HG03025 (cell line): ENCODE results near the gene PCSK6.
A peak's percentile ranks its signal among the peaks of the same experiment; 100 is the strongest.
"Not testable (repeated sequence)": the region's sequence is repeated elsewhere in the genome, so short reads cannot be mapped to it uniquely, and the experiment has no call there.

Source experiments
- ATAC-seq: cut with Tn5 transposase; IDR thresholded peaks from one replicate; pipeline ENCODE4 v1.9.1; 2021; ENCODE audit warnings: mild to moderate bottlenecking, moderate library complexity; ENCODE audit not compliant: unreplicated experiment, low FRiP score

The PCSK6 gene

DNA sequence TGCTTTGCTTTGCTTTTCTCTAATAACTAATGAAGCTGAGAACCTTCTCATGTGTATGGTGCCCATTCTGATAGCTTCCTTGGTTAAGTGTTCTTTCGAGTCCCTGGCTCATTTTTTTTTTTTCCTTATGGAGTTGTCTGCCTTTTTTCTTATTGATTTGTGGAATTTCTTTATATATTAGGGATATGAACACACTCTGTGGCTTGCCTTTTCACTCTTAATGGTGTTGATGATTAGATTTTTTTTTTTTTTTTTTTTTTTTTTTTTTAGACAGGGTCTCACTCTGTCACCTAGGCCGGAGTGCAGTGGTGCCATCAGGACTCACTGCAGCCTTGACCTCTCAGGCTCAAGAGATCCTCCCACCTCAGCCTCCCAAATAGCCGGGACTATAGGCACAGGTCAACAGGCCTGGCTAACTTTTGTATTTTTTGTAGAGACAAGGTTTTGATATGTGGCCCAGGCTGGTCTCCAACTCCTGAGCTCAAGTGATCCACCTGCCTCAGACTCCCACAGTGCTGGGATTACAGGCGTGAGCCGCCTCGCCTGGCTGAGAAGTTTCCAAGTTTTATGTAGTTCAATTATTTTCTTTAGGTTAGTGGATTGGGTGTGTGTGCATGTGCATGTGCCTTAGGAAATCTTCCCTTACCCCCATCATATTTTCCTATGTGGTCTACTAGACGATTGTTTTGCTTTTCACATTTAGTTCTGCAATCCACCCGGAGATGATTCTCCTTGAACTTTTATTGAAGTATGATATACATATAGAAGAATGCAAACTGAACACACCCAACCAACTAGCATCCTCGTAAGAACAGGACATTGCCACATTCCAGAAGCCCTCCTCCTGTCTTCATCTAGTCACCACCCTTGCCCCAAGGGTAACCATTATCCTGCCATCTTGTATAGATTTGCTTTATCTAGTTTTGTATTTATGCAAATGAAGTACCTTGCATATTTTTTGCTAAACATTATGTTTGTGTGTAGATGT lies 192.8 kb downstream of the PCSK6 start:
- ATAC-seq, result no peak

DNA sequence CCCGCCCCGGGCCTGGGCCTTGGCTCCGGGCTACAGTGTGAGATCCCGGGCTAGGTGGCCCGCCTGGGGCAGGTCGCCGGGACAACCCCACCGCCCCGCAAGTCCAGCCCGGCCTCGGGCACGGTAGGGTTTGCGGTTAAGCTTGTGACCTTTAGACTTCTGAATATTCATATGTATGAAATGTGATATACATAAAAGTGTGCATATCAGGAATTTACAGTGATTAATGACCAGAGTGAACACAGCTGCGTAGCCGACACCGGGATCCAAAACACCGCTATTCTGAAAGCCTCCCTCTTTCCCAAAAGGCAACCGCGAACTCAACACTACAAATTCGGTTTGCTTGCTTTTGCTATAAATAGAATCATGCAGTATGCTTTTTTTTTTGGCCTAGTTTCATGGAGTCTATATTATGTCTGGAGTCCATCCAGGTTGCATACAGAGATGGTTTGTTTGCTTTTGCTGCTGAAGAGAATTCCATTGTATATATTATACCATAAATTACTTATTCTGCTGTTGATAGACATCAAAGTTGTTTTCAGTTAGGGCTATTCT lies 193.8 kb downstream of the PCSK6 start:
- no peak for ATAC-seq

DNA sequence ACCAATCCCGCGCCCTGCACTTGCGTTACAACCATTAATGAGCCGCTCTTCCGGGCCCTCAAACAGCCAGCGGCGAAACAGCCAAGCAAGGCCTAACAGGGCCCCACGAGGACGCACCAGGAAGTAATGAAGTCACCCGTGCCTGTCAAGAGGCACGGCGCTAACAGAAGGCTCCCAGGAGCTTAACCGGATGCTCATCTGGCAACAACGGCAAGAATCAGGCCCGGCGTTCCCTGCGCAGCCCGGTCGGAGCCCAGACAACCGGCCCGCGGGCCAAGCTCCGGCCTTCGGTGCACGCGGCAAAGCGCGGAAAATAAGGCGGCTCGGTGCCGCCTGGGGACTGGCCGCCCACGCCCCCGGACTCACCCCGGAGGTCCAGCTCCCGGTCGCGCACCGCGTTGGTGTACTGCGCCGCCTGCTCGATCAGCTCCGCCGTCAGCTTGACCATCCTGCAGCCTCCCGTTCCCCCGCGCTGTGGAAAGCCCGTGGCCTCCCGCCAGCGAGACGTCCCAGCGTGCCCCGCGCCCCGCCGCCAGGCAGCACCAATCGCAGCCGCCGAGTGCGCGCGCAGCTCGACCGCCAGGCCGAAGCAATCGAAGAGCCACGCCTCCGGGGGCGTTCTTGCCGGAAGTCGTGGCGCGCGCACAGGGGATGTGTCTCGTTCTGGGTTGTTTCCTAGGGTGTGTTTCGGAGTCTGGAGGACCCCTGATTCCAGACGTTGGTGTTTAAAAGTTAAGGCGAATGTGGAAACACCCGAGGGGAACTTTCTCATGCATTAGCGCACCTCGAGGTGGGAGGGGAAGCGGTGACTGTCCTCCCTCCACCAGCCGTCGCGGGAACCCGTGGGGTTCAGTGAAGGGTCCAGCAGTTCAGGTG lies 194.5 kb downstream of the PCSK6 start, which contains the start of gene SNRPA1:
SNRPA1 (minus strand) TSS at position 518 of the 876 bp plus-strand sequence; CDS start at position 448, 70 bp downstream.
- peak; percentile 80 for ATAC-seq

DNA sequence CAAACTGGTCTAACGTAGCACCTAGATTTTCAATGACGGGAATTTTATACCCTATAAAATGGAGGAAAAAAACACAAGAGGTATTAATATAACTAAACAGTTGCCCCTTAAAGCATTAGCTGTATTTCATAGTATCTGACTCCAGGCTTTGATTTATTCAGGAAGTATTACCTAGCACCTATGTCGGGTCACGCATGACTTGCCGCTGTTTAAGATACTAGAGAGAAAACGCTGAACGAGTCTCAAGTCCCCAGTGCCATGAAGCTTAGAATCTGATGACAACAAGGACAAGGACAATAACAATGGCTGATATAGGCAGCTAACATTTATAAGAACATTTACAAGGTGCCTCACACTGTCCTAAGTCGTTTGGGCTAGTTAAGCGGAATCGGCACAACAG lies 196.4 kb downstream of the PCSK6 start:
- no peak for ATAC-seq

DNA sequence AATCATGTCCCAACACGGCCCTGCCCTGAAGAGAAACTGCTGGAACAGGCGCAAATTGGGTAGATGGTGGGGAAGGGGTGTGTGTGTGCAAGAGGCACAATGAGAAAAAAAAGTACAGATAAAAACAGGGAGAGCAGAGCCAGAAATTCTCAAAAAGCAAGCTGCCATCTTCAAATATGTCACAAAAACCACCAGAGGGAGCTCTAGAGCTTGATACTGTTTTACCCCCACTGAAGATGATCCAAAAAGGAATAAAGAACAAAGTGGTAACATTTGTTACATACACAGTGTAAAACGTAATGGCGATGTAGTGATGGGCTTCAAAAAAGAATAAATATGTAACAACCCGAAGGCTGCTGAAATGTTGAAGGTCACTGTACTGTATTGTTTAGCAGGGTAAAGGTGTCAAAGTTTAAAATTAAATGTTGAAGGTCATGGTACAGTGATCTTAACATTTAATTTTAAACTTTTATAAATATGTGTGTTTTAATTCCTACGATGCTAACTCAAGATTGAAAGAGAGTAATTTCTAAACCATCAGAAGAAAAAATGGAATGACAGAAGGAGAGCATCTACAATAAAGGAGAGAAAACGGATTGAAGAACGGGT lies 200.5 kb downstream of the PCSK6 start:
- no peak for ATAC-seq

DNA sequence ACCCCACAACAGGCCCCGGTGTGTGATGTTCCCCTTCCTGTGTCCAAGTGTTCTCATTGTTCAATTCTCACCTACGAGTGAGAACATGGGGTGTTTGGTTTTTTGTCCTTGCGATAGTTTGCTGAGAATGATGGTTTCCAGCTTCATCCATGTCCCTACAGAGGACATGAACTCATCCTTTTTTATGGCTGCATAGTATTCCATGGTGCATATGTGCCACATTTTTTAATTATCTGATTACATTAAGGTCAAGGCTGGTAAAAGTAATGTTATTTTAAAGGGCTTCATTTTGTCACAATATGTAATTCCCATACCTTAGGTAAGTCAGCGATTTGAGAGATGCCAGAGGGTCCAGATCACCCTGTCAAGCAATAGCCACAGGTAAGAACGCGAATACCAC lies 202.2 kb downstream of the PCSK6 start:
- ATAC-seq, result not testable (repeated sequence)

DNA sequence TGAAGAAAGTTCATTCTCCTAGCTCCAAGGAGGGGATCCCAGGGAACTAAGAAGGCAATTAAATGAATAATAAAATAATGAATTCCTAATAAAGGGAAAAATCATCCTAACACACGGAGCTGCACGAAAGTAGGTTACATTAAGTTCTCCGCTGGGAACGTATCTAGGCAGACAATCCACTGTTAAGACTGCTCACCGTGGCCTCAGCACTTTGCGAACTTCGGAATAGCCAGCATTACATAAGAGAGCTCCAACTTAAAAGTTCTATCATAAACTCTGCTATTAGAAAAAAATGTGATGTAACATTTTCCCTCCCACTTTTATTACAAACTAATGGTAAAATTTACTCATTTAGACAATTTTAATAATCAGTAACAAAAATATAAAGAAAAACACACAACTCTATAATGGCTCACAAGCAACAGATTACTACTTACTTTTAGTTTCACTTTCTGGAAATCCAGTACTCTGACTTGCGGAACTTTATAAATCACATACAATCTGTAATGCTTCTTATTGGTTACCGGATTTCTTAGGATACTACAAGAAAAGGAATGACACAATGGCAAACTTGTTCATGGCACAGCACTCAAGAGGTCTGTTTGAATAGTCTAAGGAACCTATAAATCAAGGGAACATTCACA lies 202.9 kb downstream of the PCSK6 start:
- no peak for ATAC-seq

DNA sequence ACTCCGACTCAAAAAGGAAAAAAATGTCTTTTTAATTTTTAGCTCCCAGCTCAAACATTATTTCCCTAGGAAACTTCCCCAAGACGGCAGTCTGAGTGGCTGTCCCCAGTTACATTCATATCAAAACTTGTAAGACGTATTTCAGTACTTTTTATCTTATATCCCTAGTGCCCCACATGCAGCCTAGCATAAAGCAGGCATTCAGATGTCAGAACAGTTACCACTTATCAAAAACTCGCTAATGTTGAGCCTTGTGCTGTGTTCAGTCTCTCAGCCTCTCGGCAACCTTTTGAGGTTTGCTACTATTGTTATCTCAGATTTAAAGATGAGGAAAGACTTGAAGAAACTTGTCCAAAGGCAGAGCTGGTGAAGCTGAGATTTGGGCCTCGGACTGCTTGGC lies 205.6 kb downstream of the PCSK6 start:
- no peak for ATAC-seq

DNA sequence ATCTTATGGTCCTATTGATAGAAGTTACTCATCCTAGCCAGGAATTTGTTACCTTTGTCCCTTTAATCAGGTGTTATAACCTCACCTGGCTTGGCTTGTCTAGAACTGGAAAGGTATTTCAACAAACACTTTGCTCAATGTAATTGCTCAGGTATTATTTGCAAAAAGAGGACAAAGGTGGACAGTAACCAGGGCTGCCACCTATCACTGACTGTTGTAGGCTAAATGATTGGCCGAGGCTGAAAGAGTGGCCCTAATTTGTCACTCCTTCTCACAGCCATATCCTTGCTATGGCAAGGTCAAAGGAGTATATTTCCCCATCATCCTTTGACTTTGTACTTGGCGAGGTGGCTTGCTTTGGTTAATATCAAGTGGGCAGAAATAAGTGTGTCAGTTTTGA lies 209.5 kb downstream of the PCSK6 start:
- ATAC-seq, result no peak

DNA sequence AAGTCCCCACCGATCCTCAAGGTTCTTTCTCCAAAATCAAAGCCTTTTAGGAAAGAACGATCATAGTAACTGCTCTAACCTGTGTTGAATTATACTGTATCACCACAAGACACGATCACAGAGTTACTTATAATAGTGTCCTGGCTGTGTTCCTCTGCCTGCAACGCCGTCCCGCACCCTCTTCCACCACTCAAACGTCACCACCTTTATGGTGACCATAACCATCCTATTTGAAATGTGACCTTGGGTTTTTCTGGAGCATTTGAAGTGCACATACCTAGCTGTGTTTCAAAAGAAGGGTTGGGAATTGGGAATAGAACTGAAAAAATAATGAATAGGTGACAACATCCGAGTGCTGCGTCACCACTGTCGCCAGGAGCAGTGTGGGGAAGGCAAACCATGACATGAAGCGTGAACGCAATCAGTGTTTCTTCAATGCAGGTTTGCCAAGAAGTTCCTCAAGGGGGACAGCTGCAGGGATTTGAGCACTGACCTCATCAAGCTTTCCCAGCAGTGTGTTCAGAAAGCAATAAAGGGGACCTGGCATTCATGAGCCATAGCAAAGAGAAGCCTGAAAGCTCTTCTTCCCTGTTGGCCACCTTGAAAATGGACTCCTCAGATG lies 211.5 kb downstream of the PCSK6 start:
- no peak for ATAC-seq

DNA sequence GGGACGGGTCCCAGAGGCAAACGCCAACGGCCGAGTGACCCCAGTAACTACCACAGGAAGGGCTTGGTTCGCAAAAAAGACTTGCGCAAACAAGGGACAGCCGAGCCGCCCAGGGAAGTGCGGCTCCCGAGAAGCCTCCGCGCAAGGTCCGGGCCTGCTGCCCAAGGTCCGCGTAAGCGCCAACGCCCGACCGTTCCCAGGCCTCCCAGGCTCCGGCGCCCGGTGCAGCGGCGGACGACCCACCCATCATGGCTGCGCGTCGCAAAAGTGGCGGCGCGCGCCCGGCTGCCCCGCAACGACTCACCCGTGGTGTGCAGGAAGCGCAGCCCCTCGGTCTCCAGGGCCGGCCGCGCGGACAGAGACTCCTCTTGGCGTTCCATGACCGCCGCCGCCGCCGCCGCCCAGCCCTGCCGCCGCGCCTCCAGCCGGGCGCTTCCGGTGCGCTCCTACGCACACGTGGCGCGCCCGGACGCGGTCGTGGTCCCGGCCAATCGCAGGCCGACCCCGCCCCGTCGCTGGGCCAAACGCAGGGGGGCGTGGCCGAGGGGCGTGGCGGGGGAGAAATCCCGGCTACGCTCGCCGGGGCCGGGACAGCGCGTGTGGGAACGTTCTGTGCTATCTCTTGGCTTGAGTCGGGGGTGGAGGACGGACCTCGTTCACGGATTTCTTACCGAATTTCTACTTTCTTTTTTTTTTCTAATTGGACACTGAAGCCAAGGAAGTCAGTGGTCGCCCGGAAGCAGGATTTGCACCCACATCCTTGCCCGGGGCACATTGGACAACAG lies 212.3 kb downstream of the PCSK6 start, which contains the start of gene SELENOS:
SELENOS (minus strand) TSS at position 448 of the 785 bp plus-strand sequence; CDS start at position 380, 68 bp downstream.
- ATAC-seq, result peak; percentile 80

DNA sequence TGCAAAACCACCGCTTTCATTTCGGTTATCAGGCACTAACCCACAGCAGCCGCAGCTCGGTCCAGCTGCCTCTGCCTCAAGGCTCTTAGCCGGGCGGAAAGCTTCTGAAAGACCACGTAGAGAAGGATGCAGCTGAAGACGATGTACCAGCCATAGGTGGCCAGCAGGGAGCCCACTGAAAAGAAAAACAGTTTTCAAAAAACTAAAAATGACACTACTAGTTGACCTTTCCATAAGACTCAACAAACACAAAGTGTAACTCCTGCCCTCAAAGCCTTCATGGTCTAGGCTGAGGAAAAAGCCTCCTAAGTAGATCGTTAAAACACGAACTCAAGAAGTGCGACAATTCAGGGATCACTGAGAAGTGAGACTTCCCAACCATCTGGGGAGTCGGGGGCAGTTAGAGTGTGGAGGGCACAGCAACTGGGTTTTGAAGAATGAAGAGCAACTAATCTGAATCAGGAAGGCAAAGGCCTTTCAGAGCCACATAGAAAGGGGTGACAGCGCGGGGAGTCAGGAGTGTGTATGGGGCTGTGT lies 212.9 kb downstream of the PCSK6 start:
- peak; percentile 4 for ATAC-seq

DNA sequence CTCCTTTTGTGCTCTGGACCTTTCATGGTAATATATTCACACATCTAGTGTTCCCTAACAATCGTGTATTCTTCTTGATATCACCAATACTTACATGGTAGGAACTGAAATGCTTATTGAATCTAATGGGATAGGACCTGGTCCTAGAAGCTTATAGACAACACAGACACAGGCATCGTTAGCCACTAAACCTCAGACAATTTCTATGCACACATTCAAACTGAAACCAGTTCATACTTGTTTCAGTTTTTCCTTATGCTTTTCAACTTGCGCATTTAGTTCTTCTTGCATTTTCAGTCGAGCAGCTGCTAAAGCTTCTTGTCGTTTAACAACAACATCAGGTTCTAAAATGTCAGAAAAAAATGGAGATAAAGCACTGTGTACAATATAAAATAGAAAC lies 214.5 kb downstream of the PCSK6 start:
- ATAC-seq, result peak; percentile 30

DNA sequence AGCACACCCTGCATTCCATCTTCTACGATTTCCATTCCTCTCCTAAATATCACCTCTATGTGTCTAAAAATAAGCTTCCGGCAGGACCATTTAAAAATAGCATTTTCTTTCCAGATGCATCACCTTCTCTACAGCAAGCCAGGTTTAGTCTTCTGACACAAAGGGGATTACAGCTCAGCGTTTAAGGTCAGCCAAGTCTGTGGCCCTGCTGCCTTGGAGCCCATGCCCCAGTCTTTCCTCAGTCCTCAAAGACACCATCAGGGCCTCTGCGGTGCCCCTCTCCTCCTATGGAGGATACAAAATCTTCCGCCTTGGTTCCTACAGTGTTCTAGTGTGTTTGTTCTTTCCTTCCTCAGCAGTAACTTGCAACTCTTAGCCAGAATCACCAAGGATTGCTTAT lies 216.0 kb downstream of the PCSK6 start:
- ATAC-seq, result no peak

DNA sequence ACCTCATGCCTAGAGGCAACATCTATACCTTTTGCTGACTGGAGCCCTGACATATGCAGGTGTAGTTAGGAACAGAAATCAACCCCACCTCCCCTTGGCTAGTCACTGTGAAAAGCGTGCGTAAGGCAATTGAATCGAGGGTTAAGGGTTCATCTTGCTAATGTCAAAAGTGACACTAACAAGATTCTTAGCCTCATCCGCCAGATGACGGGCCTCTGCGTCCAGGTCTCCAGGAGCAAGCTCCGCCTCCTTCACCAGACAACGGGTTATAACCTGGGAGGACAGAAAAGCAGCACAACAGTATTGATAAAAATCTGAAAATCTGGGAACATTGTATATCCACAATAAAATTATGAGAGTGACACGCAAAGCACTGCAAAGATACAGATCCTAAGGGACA lies 216.9 kb downstream of the PCSK6 start:
- no peak for ATAC-seq

DNA sequence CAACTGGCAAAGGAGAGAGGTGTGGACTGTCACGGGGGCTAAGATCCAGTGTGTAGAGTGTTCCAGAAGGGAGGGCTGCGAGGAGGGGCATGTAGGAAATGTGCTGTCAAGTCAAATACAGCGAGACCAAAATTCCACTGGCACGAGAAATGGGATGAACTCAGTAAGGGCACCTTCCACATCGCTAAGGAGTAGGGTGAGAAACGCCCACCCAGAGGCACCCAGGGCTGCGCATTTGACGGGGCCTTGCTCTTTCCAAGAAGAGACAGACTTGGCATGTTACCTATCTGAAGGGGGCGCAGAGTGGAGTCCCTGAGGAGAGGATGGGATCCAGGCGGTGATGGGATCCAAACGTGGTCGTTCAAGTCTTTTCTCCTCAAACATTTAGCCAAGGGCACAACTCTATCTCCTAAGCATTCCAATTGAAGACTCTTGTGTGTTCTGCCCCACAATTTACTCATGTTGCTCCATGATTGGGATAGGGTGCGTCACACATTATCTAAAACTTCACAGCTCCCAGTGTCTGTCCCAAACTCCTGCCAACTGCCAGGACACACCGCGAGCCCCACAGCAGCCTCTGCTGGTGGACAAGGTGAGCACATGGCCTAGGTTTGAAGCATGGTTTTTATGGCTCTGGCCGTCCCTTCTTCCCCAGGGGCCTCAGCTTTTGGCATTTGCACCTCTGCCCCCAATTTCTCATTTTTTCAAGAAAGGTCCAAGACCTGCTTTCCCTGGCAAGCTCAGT lies 219.9 kb downstream of the PCSK6 start:
- no peak for ATAC-seq

DNA sequence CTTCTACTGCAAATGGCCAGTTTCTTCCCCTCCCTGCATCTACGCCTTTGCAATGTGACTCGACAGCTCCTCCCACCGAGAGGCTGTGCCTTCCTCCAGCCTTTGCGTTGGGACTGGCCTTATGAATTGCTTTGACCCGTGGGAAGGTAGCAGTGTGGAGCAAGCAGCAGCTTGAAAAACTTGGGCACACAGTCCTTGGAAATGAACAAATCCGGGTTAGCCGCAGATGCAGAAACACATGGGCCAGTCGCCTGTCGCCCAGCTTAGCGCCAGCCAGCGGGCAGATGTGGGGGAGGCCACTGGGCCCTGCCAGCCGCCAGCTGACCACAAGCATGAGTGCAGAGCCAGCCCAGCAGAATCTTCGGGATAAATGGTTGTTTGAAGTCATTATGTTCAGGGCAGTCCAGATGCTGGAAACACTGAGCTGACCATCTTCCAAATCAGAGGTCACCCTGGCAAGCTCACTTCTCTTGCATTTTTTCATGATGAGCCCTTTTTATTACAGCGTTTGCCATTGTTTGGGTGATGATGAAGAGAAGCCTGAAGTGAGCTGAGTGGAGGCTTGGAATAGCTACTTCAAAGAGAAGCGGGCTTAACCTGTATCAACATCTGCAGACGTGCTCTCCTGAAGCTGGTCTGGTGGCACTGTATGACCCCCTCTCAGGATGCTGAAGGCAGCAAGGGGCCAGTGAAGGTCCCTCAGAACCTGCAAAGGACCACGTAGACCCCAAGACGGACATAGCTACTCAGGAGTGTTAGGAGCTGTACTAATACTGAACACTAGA lies 222.0 kb downstream of the PCSK6 start:
- no peak for ATAC-seq
